ENCODE measurements around the gene INSL6. TPM values are rescaled to one million over a fixed set of nuclear protein-coding genes. Genes with fewer than 3 reads are reported as not detected.
"Not testable (repeated sequence)": the region's sequence is repeated elsewhere in the genome, so short reads cannot be mapped to it uniquely, and the experiment has no call there.

Gene INSL6
- total RNA-seq, 2 experiments from 2014 or later = not detected

DNA sequence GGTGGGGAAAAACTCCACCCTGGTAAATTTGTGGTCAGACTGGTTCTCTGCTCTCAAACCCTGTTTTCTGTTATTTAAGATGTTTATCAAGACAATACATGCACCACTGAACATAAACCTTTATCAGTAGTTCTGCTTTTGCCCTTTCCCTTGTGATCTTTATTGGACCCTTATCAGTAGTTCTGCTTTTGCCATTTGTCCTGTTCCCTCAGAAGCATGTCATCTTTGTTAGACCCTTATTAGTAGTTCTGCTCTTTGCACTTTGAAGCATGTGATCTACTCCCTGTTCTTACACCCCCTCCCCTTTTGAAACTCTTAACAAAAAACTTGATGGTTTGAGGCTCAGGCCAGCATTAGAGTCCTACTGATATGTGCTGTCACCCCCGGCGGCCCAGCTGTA is 4.8 kb downstream of the INSL6 start:
- peaks cover 20% of the 10 kb centered on the region for H3K4me1 Mint-ChIP-seq (ENCODE audit: low read depth)
- not testable (repeated sequence) for H3K4me3 Mint-ChIP-seq

GRCh38 chr9:5178126-5178805 is 7.2 kb downstream of the INSL6 start:
- Mint-ChIP-seq H3K27ac (peak overlapping the region; percentile 62), H3K4me3 (no peak overlapping the region)
- CTCF ChIA-PET = interaction anchor here (0.9 to 1.8 kb wide), 4 partner anchors 8 to 423 kb away, joined by 3 to 6 read pairs (median 4); no protein-coding TSS in a partner anchor

More for the DNA sequence above, 4.8 kb downstream of the INSL6 start:
- DNase-seq; H3K36me3 Mint-ChIP-seq (ENCODE audit: low read depth); H3K27ac Mint-ChIP-seq; CTCF ChIA-PET; ATAC-seq; POLR2A ChIA-PET; H3K27me3 Mint-ChIP-seq (ENCODE audit: low read depth); H3K9me3 Mint-ChIP-seq (ENCODE audit: insufficient read depth): not testable (repeated sequence)

GRCh38 chr9:5146241-5146640 is 39.2 kb downstream of the INSL6 start:
- POLR2A ChIA-PET = no interaction called here
- H3K4me3 Mint-ChIP-seq = no peak overlapping the region
- peaks cover 5% of the 10 kb centered on the region for H3K4me1 Mint-ChIP-seq (ENCODE audit: low read depth)
- peak overlapping the region; percentile 32 for H3K27ac Mint-ChIP-seq
- ATAC-seq (no peak), DNase-seq (no peak)
- CTCF ChIA-PET = no interaction called here
- H3K27me3 Mint-ChIP-seq (ENCODE audit: low read depth) = no peaks in the 10 kb centered on the region
- peaks cover 63% of the 10 kb centered on the region for H3K36me3 Mint-ChIP-seq (ENCODE audit: low read depth)
- H3K9me3 Mint-ChIP-seq (ENCODE audit: insufficient read depth) = peaks cover 12% of the 10 kb centered on the region

More at GRCh38 chr9:5178126-5178805, 7.2 kb downstream of the INSL6 start:
- Mint-ChIP-seq H3K36me3 (ENCODE audit: low read depth) (peaks cover 9% of the 10 kb centered on the region), H3K9me3 (ENCODE audit: insufficient read depth) (peaks cover 6% of the 10 kb centered on the region), H3K27me3 (ENCODE audit: low read depth) (no peaks in the 10 kb centered on the region), H3K4me1 (ENCODE audit: low read depth) (peaks cover 18% of the 10 kb centered on the region)
- ATAC-seq (peak; percentile 92), DNase-seq (peak; percentile 62)
- POLR2A ChIA-PET = interaction anchor here (1.7 kb wide), 1 partner anchor 259 kb away, joined by 6 read pairs; the partner anchor contains the start of gene PLGRKT

DNA sequence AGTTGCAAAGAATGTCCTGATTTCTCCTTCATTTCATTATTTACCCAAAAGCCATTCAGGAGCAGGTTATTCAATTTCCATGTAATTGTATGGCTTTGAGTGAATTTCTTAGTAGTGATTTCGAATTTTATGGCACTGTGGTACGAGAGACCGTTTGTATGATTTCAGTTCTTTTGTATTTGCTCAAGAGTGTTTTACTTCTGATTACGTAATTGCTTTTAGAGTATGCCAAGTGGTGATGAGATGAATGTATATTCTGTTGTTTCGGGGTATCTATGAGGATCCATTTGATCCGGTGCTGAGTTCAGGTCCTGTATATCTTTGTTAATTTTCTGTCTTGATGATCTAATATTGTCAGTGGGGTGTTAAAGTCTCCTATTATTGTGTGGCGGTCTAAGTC is 41.2 kb downstream of the INSL6 start:
- Mint-ChIP-seq H3K9me3 (ENCODE audit: insufficient read depth) (peaks cover 6% of the 10 kb centered on the region), H3K36me3 (ENCODE audit: low read depth) (peaks cover 53% of the 10 kb centered on the region), H3K4me3 (no peak overlapping the region), H3K27me3 (ENCODE audit: low read depth) (no peaks in the 10 kb centered on the region), H3K4me1 (ENCODE audit: low read depth) (peaks cover 5% of the 10 kb centered on the region), H3K27ac (no peak overlapping the region)
- ATAC-seq = no peak
- POLR2A ChIA-PET = no interaction called here
- CTCF ChIA-PET = interaction anchor here (1.4 kb wide), 1 partner anchor 8 kb away, joined by 3 read pairs; no protein-coding TSS in a partner anchor
- DNase-seq = no peak

- DNase-seq (no peak), ATAC-seq (no peak)
- CTCF ChIA-PET = no interaction called here
- H3K4me3 Mint-ChIP-seq = no peak overlapping the region
- H3K27ac Mint-ChIP-seq = no peak overlapping the region
- H3K4me1 Mint-ChIP-seq (ENCODE audit: low read depth) = no peaks in the 10 kb centered on the region
- peaks cover 10% of the 10 kb centered on the region for H3K9me3 Mint-ChIP-seq (ENCODE audit: insufficient read depth)
- no peaks in the 10 kb centered on the region for H3K27me3 Mint-ChIP-seq (ENCODE audit: low read depth)
- H3K36me3 Mint-ChIP-seq (ENCODE audit: low read depth) = peaks cover 30% of the 10 kb centered on the region
- POLR2A ChIA-PET = no interaction called here
Observed at GRCh38 chr9:5140151-5140550, 45.3 kb downstream of the INSL6 start.

DNA sequence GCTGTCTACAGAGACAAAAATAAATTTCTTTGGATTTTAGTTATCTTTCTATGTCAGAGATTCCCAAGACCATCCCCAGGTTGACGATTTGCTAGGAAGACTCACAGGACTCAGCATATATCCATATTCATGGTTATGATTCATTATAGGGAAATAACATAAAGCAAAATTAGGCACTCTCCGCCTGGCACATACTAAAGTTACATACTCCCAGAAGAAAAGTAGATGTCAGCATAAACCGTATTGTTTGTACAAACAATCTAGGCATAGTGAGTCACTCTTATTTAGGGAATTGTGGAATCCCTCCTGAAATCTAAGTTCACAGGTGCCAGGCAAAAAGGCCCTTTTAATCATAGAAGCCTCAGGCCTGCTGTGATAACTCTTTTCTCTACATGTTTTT is 62.9 kb downstream of the INSL6 start:
- Mint-ChIP-seq H3K4me1 (ENCODE audit: low read depth) (no peaks in the 10 kb centered on the region), H3K27me3 (ENCODE audit: low read depth) (no peaks in the 10 kb centered on the region), H3K4me3 (no peak overlapping the region), H3K9me3 (ENCODE audit: insufficient read depth) (no peaks in the 10 kb centered on the region), H3K36me3 (ENCODE audit: low read depth) (peaks cover 30% of the 10 kb centered on the region), H3K27ac (no peak overlapping the region)
- CTCF ChIA-PET = no interaction called here
- ATAC-seq (no peak), DNase-seq (no peak)
- POLR2A ChIA-PET = no interaction called here

GRCh38 chr9:5122116-5122515 is 63.3 kb downstream of the INSL6 start:
- CTCF ChIA-PET = no interaction called here

GRCh38 chr9:5113994-5114748 is 71.3 kb downstream of the INSL6 start:
- CTCF ChIA-PET = no interaction called here
- Mint-ChIP-seq H3K27ac (no peak overlapping the region), H3K4me1 (ENCODE audit: low read depth) (no peaks in the 10 kb centered on the region), H3K4me3 (no peak overlapping the region), H3K9me3 (ENCODE audit: insufficient read depth) (peaks cover 9% of the 10 kb centered on the region), H3K27me3 (ENCODE audit: low read depth) (no peaks in the 10 kb centered on the region), H3K36me3 (ENCODE audit: low read depth) (peaks cover 36% of the 10 kb centered on the region)
- DNase-seq (no peak), ATAC-seq (no peak)
- POLR2A ChIA-PET = no interaction called here

More at GRCh38 chr9:5122116-5122515, 63.3 kb downstream of the INSL6 start:
- no peaks in the 10 kb centered on the region for H3K9me3 Mint-ChIP-seq (ENCODE audit: insufficient read depth)
- POLR2A ChIA-PET = no interaction called here
- peaks cover 29% of the 10 kb centered on the region for H3K36me3 Mint-ChIP-seq (ENCODE audit: low read depth)
- H3K27ac Mint-ChIP-seq = no peak overlapping the region
- ATAC-seq = no peak
- no peaks in the 10 kb centered on the region for H3K27me3 Mint-ChIP-seq (ENCODE audit: low read depth)
- H3K4me1 Mint-ChIP-seq (ENCODE audit: low read depth) = no peaks in the 10 kb centered on the region
- no peak for DNase-seq
- no peak overlapping the region for H3K4me3 Mint-ChIP-seq

Other genes starting within 250 kb of the INSL6 start
- 10 to 100 TPM; 25.7 to 27.2 TPM for gene JAK2, start 200.4 kb downstream of the INSL6 start, total RNA-seq
- gene INSL4, start 45.8 kb upstream of the INSL6 start, total RNA-seq = not detected
- gene RLN2, start 119.1 kb upstream of the INSL6 start, total RNA-seq = 1 to 10 TPM; 2.2 to 2.8 TPM
- gene RLN1, start 154.2 kb upstream of the INSL6 start, total RNA-seq = 1 to 10 TPM; 1.3 to 1.5 TPM

Measured in activated CD8-positive, alpha-beta T cell treated with anti-CD3 and anti-CD28 coated beads, Interleukin-2, amount 10 ng/mL, durations not matched to agents 7 days and 5 days (primary cell).